Measurements from ENCODE around the gene DOCK7. TPM values are rescaled to one million over a fixed set of nuclear protein-coding genes. Genes with fewer than 3 reads are reported as not detected.
"Not testable (repeated sequence)": the region's sequence is repeated elsewhere in the genome, so short reads cannot be mapped to it uniquely, and the experiment has no call there.

The DOCK7 gene
- total and polyA plus RNA-seq, 8 donors = 33.1 to 53.8 (median 44.0) TPM

- intact Hi-C loops (cut with DNase I) = no loop called here
- ATAC-seq (no peak), DNase-seq (no peak)
- no peak overlapping the region for H3K27ac ChIP-seq
- no peak for TF ChIP-seq CTCF (IDR thresholded peaks at IDR 0.05)
- no peaks in the 10 kb centered on the region for H3K27me3 ChIP-seq
- no peaks in the 10 kb centered on the region for H3K36me3 ChIP-seq
- no peaks in the 10 kb centered on the region for H3K9me3 ChIP-seq
- no peaks in the 10 kb centered on the region for H3K4me1 ChIP-seq
- H3K4me3 ChIP-seq = no peak overlapping the region
Measured at GRCh38 chr1:62722796-62723195, 34.6 kb upstream of the DOCK7 start.

GRCh38 chr1:62720946-62721554 is 32.9 kb upstream of the DOCK7 start:
- TF ChIP-seq CTCF (IDR thresholded peaks at IDR 0.05) = no peak
- no peak overlapping the region for H3K27ac ChIP-seq

GRCh38 chr1:62718400-62718799 is 30.2 kb upstream of the DOCK7 start:
- H3K27me3 ChIP-seq; H3K27ac ChIP-seq; H3K36me3 ChIP-seq; H3K4me3 ChIP-seq; DNase-seq; H3K9me3 ChIP-seq; ATAC-seq; intact Hi-C loops (cut with DNase I); H3K4me1 ChIP-seq: not testable (repeated sequence)

More at GRCh38 chr1:62720946-62721554, 32.9 kb upstream of the DOCK7 start:
- H3K4me3 ChIP-seq = no peak overlapping the region
- no peak for DNase-seq
- intact Hi-C loops (cut with DNase I) = no loop called here
- no peak for ATAC-seq
- H3K4me1 ChIP-seq = no peaks in the 10 kb centered on the region
- H3K36me3 ChIP-seq = no peaks in the 10 kb centered on the region
- no peaks in the 10 kb centered on the region for H3K27me3 ChIP-seq
- no peaks in the 10 kb centered on the region for H3K9me3 ChIP-seq

GRCh38 chr1:62717483-62717882 is 29.3 kb upstream of the DOCK7 start:
- Histone ChIP-seq H3K27ac (no peak overlapping the region), H3K36me3 (no peaks in the 10 kb centered on the region), H3K4me3 (no peak overlapping the region), H3K27me3 (no peaks in the 10 kb centered on the region), H3K4me1 (no peaks in the 10 kb centered on the region), H3K9me3 (no peaks in the 10 kb centered on the region)
- ATAC-seq (no peak), DNase-seq (no peak)
- intact Hi-C loops (cut with DNase I) = no loop called here
- no peak for TF ChIP-seq CTCF (IDR thresholded peaks at IDR 0.05)

- H3K4me3 ChIP-seq = no peak overlapping the region
- H3K9me3 ChIP-seq = no peaks in the 10 kb centered on the region
- TF ChIP-seq CTCF (IDR thresholded peaks at IDR 0.05) = no peak
- intact Hi-C loops (cut with DNase I) = no loop called here
- no peak overlapping the region for H3K27ac ChIP-seq
- DNase-seq (no peak), ATAC-seq (peak; percentile 33)
- no peaks in the 10 kb centered on the region for H3K4me1 ChIP-seq
- no peaks in the 10 kb centered on the region for H3K36me3 ChIP-seq
- no peaks in the 10 kb centered on the region for H3K27me3 ChIP-seq
Measured at GRCh38 chr1:62716397-62716796, 28.2 kb upstream of the DOCK7 start.

All from left lung (tissue), 10 donors.